Cerebellar nuclear complex (tissue), 1 donor: ENCODE results near the gene MLPH.

Source experiments
- DNase-seq, 2 experiments: peaks; one replicate each; lab custom pipeline; 2025; lab: John Stamatoyannopoulos, UW

The MLPH gene

DNA sequence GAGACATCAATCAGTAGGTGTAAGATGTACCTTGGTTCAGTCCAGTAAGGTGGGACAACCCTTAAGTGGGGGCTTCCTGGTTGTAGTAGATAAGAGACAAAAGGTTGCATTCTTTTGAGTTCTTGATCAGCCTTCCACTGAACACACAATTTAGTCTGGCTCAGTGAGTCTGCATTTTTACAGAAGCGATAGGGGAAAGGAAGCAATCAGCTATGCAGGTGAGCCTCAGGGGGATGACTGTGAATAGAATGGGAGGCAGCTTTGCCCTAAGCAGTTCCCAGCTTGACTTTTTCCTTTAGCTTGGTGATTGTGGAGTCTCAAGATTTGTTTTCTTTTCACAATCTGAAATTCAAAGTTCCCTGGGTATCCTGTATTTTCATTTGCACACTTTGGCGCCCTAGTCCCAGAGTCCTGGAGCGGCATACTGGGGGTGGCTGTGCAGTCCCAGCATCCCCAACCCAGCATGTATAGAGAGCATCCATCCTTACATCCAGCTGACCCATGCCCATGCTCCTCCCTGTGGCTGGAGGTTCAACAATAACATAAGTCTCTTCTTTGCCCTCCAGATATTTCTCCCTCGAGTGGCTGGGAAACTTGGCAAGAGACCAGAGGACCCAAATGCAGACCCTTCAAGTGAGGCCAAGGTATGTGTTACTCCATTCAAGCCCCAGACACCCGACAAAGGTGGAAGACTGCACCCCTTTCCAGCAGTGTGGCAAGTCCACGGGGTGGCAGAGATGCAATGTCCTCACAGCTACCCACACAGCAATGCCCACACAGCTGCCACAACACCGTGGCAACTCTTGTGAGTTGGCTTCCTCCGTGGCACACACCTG lies 59.2 kb downstream of the MLPH start:
- no peak for DNase-seq

DNA sequence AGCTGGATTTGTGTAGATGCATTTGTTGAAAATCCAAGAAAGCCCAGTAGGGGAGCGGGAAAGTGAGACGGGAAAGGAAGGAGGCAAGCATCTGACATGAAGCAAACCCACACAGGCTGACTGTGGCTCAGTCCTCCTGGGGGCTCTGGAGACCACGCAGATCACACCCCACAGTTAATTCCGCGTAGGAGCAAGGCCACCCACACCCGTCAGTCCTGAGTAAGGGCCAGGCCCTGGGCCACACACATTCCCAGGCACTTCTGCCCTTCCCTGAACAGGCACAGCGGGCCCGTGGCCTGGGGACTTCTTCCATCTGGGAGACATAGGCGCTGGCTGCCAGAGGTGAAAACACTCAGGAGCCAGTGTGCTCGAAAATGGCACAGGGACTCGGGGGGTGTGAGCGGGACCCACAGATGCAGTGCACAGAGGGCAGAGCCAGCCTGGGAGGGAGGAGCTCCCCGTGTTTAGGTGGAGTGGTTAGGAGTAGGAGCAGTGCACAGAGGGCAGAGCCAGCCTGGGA lies 59.9 kb downstream of the MLPH start:
- DNase-seq: no peak

DNA sequence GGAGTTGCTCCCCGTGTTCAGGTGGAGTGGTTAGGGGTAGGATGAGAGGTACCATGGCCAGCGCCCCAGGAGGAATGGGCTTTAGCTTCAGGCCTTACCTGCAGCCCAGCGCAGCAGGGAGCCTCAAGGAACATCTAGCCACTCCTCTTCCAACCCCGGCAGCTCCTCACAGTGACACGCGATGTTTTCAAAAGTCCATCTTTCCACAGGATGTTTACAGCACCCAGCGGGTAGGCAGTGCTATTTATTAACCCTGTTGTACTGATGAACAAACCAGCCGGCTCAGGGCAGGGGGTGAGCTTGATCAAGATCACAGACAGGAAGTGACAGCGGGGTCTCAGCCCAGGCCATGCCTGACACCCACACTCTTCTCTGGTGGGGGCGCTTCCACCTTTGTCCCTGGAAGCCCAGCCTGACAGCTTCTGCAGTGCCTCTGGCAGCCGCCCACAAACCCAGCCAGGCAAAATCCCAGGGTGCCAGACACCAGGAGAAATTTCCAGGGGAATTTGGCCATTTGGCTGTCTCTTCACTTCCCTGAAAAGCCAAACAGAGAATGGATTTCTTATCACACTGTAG lies 60.9 kb downstream of the MLPH start:
- DNase-seq: no peak

DNA sequence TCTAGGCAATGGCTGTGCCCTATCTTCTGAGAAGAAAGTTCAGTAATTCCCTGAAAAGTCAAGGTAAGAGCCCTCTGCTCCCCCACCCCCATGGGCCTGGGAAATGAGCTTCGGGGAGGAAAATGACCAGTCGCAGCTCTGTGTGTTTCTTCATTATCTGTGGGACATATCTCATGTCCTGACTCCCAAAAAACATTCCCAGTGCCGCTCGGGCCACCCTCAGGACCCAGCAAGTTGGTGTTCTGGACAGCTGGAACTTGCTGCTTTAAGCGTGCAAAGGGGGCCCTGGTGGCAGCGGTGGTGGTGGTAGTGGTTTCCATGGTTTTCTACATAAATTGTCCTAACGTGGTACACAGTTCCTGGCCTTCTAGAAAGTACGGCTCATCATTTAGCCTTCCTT lies 62.2 kb downstream of the MLPH start:
- no peak for DNase-seq

DNA sequence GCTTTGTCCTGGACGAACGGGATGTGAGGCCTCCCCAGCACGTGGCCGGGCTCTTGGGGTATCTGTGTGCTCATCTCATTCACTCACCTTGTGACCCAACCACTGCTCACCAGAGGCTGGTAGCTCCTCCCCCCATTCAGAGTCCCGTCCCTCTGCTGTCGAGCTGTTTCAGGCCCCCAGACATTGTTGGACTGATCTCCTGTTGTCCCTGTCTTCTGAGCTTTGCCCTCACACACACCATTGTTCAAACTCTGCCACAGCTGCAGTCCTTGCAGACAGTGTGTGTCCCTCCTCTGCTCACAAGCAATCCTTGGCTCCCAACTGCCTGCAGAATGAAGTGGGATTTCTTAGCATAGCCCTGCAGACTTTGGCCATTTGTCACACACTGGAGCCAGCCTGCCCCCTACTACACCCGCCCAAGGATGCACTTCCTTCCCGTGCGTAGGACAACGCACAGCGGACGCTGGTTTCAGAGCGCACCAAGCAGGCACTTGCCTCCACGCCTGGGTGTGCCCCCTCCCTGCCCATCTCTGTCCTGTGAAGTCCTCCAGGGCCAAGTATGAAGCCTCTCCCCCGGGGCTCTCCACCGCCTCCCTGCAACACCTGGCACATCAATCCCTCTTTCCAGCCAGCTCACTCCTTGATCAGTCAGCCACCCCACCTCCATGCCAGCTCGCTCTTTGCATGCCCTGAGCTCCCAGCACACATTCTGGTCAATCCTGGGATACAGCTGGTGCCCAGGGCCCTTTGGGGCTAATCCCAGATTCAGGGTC lies 62.8 kb downstream of the MLPH start:
- no peak for DNase-seq

DNA sequence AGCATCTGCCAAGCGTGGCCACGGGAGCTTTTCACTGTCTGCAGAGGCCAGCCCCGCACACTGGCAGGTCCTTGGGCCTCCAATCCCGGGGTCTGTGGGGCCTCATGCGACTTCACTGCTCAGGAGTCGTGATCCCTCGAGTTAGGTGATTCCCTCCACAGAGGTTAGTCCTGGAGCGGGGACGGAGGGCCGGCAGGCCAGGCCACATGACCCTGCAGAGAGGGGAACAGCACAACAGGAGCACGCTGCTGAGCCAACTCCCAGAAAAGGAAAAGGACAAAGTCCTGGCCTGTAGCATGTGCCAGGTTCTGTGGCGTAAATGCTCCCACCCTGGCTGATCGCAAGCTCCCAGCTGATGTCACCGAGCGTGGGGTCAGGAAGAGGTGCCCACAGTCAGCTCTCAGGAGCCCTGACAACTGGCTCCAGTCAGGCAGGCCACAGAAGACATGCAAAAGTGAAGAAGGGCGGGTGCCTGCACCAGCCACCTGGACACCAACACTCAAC lies 64.1 kb downstream of the MLPH start:
- DNase-seq: no peak

DNA sequence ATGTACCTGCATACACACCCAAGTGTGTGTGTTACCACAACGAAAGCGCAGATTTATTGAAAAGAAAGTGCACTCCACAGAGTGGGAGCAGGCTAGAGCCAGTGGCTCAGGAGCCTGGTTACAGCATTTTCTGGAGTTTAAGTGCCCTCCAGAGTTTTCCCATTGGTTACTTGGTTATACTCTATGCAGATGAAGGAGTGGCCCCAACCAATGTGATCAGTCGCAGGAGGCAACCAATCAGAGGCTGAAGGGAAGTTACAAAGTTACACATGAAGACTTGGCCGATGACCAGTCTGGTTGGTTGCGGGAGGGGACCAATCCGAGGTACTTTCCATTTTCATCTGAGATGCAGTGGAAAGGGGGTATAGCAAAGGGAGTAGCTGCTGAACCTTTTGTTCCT lies 65.9 kb downstream of the MLPH start:
- DNase-seq: no peak

DNA sequence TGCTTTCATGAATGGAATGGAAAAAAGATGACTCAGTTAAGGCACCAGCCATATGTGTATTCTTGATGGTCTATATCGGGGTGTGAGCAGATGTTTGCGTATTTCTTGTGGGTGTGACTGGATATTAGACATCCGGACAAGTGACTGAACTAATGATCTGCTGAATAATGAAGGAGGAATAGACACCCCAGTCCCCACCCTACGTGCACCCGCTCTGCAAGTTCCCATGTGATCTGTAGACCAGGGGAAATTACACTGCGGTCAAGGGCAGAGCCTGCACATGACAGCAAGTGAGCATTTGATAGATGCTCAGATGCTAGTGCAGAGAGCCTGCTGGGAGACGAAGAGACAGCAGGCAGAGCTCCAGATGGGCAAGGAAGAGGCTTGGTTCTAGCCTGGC lies 66.9 kb downstream of the MLPH start:
- no peak for DNase-seq

DNA sequence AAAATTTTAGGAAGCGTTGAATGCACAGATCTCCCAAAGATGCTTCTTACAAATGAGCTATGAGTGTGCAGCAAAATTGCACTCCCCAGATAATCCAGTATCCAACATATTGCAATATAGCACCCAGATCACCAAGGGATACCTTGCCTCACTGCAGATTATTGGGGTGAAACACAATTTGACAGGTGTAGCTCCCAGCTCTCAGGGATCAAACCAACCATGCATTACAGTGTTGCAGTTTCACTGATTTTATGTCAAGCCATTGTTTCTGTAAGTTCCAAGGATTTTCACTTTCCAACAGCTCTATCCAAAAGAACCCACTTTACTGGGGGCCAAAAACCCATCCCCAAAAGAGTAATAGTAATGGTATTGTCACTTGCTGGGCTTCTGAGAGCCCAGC lies 68.5 kb downstream of the MLPH start:
- no peak for DNase-seq

DNA sequence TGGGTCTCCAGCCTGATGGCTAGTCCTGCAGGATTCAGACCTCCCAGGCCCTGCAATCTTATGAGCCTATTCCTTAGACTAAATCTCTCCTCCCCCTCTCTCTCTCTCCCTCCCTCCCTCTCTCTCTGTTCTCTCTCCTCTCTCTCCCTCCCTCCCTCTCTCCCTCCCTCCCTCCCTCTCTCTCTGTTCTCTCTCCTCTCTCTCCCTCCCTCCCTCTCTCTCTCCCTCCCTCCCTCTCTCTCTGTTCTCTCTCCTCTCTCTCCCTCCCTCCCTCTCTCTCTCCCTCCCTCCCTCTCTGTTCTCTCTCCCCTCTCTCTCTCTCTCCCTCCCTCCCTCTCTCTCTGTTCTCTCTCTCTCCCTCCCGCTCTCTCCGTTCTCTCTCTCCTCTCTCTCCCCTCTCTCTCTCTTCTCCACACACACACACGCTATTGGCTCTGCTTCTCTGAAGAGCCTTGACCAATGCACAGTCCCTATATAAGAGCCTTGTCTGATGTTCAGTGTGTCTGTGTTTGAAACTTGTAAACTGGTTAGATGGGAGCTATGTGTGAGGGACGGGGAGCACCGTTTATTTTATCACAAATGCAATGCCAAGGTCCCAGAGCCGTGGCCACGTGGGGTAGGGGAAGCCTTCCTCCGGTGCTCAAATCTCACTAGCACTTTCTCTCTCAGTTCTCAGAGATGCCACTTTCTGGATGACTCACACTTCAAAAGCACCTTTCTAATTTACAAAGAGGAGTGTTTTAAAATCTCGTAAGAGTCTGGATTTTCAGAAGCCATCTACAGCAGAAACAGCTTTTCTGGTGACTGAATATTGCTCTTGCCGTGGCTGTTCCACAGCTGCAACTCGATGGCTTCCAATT lies 70.0 kb downstream of the MLPH start:
- DNase-seq: no peak

DNA sequence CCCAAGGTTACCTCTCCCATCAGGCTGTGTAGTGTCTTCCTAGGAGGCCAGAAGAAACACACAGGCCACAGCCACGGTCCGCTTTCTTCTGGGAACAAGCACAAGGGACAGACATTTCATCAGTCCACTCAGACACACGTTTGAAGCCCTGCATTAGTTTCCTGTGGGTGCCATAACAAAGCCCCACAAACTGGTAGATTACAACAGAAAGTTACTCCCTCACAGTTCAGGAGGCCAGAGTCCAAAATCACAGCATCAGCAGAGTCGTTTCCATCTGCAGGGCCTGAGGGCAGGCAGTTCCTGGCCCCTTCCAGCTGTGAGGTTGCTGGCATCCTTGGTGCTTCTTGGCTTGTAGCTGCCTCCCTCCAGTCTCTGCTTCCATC lies 70.6 kb downstream of the MLPH start:
- DNase-seq: no peak

DNA sequence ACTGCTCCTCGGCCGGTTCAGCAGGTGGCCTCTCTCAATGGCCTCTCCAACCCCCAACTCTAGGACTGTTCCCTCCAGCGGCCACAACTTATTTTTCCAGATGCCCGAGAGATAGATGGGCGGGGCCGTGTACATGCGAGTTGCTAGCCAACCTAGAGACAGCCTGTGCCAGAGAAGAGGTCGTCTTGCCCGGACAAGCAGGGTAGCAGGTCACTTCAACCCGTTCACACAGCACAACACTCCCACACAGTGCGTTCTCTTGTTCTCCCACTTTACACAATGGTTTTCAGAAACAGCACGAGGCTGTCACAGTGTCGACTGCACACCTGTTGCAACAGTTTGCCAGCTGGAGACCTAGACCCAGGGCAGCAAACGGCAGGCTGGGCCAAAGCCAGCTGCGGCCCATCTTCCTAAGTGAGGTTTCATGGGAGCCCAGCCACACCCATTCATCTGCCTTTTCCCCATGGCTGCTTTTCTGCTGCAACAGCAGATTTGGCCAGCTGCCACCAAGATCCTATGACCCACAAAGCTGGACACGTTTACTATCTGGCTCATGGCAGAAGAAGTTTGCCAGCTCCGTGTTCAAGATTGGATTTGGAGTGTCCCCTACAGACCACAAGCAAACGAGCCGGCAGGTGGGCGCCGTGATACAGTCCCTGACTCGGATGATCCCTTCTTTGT lies 72.0 kb downstream of the MLPH start:
- no peak for DNase-seq

DNA sequence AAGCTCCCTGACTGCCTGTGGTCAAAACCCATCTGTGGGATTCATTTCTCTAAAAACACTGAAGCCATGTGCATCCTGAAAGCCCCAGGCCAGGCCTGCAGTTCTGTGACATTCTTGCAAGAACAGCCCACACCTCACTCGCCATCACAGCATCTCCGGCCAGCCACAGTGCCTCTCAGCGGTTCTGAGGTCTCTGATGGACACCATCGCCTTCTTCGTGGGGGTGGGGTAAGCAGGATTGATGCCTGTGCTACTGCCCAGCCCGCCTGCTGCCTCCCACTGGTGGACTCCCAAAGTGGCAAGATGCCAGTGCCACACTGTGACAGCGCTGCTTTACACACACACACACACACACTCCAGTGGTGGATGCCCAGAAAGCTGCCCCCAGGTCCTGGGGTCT lies 74.2 kb downstream of the MLPH start:
- DNase-seq: no peak

DNA sequence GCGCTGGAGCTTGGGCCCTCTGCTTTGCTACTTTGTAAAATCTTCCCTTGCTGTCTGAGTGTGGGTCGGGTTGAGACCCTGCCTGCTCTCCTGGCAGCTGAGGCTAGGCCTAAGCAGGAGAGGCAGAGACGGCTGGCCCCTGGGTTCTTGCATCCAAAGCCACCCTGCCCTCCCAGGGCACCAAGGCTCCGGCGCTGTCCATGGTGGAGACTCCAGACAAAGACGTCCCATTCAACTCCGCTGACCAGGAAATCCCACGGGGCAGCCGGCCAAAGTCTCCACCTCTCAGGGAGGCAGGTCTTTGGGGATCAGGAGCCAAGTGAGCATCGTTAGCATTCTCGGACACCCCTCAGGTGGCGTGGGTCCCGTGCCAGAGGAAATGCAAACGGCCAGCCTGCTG lies 76.8 kb downstream of the MLPH start:
- DNase-seq: no peak

DNA sequence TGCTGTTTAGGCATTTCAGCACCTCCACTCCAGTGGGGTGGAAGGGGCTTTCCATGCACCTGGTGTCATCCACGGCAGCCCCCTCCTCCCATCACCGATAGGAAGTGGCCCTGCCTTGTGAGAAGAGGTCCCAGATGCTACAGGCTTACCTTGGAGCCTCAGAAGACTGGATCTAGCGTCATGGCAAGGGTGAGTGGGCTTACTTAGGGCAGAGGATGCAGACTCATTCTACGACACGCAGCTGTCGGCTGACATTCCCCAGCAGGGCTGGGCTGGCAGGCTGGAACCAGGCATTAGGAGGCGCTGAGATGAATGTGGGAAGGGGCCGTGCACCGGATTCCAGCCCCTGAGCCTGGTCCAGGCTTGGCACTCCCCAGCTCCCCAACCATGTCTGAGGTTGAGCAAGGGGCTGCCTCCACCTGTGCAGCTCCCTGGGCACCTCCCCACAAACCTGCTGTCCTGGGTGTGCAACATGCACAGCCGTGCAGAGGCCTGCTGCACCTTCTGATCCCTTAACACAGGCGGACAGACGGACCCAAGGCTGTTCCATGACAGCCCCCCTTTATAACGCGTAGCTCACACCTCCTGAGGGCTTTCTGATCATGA lies 77.6 kb downstream of the MLPH start:
- DNase-seq: no peak

DNA sequence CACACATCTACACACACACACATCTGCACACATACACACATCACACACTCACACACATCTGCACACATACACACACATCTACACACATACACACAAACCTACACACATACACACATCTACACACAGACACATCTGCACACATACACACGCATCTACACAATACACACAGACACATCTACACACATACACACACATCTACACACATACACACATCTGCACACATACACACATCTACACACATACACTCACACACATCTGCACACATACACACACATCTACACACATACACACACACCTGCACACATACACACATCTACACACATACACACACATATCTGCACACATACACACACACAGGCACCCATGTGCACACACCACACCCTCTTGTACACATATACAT lies 78.9 kb downstream of the MLPH start:
- DNase-seq: no peak

DNA sequence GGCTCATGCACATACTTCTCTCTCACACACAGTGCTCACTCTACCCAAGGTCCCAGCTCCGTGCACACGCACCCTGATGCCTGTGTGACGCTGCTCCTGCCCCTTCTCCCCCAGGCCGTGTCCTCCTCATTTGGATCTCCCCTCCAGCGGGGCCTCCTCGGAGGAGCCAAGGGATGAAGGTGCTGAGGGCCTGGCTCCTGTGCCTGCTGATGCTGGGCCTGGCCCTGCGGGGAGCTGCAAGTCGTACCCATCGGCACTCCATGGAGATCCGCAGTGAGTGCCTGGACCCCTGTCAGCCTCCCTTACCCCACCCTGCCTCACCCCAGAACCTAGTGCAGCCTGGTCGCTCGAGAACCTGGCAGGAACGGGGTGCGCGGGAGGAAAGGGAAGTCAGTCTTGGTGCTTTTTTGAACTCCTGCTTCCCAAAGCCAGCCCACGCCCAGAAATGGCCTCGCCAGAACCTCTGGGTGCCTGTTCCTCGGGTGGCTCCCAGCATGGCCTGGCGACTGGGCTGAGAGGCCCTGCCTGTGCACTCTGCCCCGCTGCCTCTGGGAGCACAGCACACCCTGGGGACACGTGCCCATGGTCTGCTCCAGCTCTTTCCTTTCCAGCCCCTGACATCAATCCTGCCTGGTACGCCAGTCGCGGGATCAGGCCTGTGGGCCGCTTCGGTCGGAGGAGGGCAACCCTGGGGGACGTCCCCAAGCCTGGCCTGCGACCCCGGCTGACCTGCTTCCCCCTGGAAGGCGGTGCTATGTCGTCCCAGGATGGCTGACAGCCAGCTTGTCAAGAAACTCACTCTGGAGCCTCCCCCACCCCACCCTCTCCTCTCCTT lies 79.6 kb downstream of the MLPH start, which contains the start of gene PRLH:
TSS of gene PRLH (plus strand) at position 174 of the 835 bp plus-strand sequence. CDS start at position 174, 0 bp downstream.
- DNase-seq: no peak

DNA sequence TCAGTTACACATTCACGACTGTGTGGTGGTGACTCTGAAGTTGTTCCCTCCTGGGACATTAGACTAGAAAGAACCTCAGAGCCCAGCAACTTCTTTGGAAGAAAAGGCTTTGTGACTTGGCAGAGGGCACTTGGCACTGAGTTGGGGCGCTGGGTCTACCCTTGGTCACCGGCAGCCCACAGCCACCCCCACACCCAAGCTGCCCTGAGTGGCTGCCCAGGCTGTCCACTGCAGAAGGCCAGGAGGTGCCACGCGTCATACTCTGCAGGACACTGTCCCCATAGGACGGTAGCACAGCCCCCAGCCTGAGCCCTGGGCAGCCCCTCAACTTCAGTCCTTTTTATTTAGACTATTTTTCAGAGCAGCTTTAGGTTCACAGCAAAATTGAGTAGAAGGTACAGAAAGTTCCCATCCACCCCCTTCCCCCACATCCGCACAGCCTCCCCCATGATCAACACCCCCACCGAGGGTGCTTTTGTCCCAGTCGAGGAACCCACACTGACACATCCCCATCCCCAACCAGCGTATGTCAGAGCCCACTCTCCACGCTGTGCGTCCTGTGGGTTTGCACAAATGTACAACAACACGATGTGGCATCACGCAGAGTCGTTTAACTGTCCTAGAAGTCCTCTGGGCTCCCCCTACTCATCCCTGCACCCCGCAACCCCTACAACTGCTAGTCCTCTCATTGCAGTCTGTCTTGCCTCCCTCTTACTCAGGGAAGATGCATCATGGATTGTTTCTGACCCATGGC lies 80.4 kb downstream of the MLPH start:
- DNase-seq: no peak

DNA sequence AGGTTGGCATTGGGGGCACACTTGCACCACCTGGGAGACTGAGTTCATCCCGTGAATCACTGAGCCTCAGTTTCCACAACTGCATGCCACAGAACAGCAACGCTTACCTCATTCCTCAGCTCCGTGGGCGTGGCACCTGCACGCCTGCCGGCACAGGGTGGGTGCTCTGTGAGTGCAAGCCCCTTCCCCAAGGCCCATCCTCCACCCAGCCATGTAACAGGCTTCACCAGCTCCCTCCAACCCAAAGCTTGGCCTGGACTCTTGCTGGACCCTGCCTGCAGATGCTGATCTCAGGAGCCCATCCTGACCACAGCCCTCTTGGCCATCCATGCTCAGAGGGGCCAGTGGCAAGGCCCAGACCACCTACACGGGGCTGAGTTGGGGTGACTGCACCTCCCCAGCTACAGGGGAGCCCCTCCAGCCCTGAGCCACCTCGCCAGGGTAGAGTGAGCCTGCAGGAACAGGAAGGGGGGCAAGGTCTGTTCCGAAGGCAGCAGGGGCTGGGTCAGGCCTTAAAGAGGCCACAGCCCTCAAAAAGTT lies 81.1 kb downstream of the MLPH start:
- no peak for DNase-seq
